D341Med (cell line): ENCODE measurements around the gene OR12D3.
"Not testable (repeated sequence)": the region's sequence is repeated elsewhere in the genome, so short reads cannot be mapped to it uniquely, and the experiment has no call there.

ENCODE experiments used
- DNase-seq: peaks from one replicate; pipeline ENCODE4 v3.0.0; 2012; ENCODE audit warnings: low spot score

The OR12D3 gene

GRCh38 chr6:29375191-29375590 is at the start of gene OR12D3:
OR12D3 (minus strand) TSS chr6:29375291; CDS start chr6:29375287, 4 bp downstream.
- no peak for DNase-seq

GRCh38 chr6:29424575-29424974 is 49.5 kb upstream of the OR12D3 start:
- DNase-seq = no peak

GRCh38 chr6:29424168-29424567 is 49.1 kb upstream of the OR12D3 start:
- no peak for DNase-seq

GRCh38 chr6:29419516-29419915 is 44.4 kb upstream of the OR12D3 start:
- no peak for DNase-seq

GRCh38 chr6:29414588-29414987 is 39.5 kb upstream of the OR12D3 start, which contains the start of gene OR12D1:
OR12D1 (plus strand) TSS chr6:29414928.
- DNase-seq = no peak

DNA sequence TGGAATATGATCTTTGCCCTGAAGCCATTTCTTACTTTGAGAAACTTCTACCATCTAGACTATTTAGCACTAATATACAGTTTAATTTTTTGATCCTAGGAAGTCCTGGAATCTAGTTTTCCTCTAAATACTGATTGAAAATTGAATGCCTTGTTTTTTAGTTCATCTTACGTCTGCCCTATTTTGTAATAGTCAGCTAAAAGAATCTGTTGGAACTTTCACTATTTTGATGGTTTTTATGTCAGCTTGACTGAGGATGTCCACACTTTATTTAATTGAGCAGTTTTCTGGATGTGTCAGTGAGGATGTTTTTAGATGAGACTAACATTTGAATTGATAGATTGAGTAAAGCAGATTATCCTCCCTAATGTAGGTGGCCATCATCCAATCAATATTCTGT is 28.7 kb upstream of the OR12D3 start:
- no peak for DNase-seq

DNA sequence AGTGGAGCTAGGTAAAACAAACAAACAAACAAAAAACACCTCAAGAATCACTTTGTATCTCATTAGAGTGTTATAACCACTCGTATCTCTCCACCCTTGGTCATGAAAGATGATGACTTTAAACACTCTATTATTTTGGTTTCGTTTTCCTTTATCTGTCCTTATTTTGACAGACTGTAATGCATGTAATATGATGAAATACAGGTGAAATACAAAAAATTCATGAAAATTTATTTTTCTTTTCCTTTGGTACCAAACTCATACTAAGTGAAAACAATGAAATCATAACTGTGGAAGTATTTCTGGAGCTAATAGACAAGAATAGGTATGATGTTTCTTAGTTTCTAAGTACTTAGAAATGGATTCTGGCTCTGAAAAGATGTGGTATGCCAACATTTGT is 24.4 kb upstream of the OR12D3 start:
- no peak for DNase-seq

- no peak for DNase-seq
These were observed 20.2 kb upstream of the OR12D3 start, which contains the start of gene OR12D2 for GRCh38 chr6:29395331-29395730. OR12D2 (plus strand) TSS chr6:29395631; CDS start chr6:29396700, 1,069 bp downstream.

DNA sequence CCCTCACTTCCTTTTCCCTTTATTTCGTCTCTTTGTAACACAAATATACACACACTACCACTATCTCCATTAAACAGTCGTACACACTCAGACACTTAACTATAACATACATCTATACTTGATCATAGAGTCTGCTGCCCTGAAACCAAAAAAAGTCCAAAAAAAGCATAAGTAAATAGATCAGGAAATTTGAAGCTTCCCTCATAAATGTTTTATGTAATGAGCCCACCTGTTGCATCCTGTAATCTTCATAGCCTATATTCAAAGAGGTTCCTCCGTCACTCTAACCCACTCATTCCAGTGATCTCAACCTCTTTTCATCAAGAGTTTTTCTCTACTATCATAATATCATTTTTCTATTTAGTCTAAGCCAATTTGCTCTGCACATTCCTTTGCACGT is 13.4 kb upstream of the OR12D3 start:
- DNase-seq = no peak

- DNase-seq = no peak
These were observed 912 bp upstream of the OR12D3 start for GRCh38 chr6:29376003-29376402.

DNA sequence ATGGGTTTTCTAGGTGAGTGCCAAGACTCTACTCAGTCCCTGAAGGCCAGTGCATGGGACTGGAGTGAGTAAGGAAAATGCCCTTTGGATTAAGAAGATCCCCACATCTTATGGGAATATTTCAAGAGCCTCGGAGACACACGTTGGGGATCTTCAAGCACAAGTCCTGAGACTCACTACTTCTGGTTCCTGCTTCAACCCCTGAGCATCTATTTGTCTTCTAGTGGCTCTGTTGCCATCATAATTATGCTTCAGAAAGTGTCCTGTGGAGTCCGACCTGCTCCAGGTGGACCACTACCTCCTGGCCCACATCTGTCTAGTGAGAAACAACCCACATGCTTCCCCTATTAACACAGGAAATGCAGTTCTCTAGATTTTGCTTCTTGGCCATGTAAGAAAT is 6.3 kb downstream of the OR12D3 start, which contains the start of gene OR5V1:
Gene OR5V1 (minus strand): TSS at position 101 of the 400 bp plus-strand sequence. CDS start 12,670 bp downstream, outside the sequence.
- DNase-seq = no peak

DNA sequence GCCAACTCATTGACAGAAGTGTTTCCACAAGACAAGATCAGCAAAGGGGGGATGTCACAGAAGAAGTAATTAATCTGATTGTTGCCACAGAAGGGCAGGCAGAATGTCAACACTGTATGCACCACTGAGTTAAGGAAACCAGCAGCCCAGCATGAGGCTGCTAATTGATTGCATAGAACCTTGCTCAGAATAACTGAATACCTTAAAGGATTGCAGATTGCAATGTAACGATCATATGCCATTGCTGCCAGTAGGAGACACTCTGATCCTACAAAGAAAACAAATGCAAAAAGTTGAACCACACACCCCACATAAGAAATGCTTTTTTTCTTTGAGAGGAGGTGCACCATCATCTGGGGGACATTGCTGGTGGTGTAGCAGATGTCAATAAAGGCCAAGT is 19.5 kb downstream of the OR12D3 start:
- DNase-seq = no peak

GRCh38 chr6:29354980-29355379 is 20.1 kb downstream of the OR12D3 start:
- DNase-seq = no peak

- not testable (repeated sequence) for DNase-seq
These were observed 25.7 kb downstream of the OR12D3 start for GRCh38 chr6:29349348-29349747.

- no peak for DNase-seq
These were observed 29.7 kb downstream of the OR12D3 start for GRCh38 chr6:29345380-29345779.

GRCh38 chr6:29336269-29336668 is 38.8 kb downstream of the OR12D3 start:
- DNase-seq = no peak

- DNase-seq = no peak
These were observed 42.4 kb downstream of the OR12D3 start for GRCh38 chr6:29332676-29333075.

DNA sequence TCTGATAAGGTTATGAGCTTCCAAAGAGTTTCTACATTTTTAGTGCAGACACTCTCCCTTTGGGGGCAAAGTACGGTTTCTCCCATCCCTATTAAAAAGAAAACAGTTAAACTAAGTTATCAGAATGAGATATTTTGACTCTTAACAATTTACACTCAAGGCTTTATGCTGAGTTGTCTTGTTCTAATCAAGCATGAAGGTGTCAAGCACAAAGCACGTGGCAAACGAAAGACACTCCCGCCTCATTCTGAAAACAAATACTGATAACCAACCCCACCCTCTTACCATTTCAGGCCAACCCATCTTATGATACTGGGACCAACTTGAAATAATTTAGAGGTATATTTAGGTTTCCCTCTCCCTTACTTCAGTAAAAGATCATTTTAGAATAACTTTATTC is 49.3 kb downstream of the OR12D3 start:
- DNase-seq = no peak
